Tibial nerve (tissue), 4 donors: ENCODE results near the gene TES. TPM values are rescaled to one million over a fixed set of nuclear protein-coding genes. Genes with fewer than 3 reads are reported as not detected.
"Not testable (repeated sequence)": the region's sequence is repeated elsewhere in the genome, so short reads cannot be mapped to it uniquely, and the experiment has no call there.

Experiments used
- DNase-seq, 2 donors: peaks; one replicate each; pipeline ENCODE4 v3.0.0-alpha.2; 2019; ENCODE audit warnings: low spot score in 2 of 2
- H3K27ac ChIP-seq, 4 donors: fragments of 200-600 bp; sonication (generic) in 3 of 4; one replicate each; pipeline ENCODE4 v1.5.1; 2017 to 2019; ENCODE audit warnings: mild to moderate bottlenecking in 1 of 4
- H3K27me3 ChIP-seq, 2 donors: fragments of 200-600 bp; sonication (generic) in 1 of 2; one replicate each; pipeline versions ENCODE4 v1.5.1 to v1.6.0; 2017 to 2019
- H3K36me3 ChIP-seq, 3 donors: fragments of 200-600 bp; sonication (generic); one replicate each; pipeline ENCODE4 v1.5.1; 2018 to 2019
- H3K4me1 ChIP-seq, 4 donors: fragments of 200-600 bp; sonication (generic) in 3 of 4; one replicate each; pipeline ENCODE4 v1.5.1; 2017 to 2019
- H3K4me3 ChIP-seq, 4 donors: fragments of 200-600 bp; sonication (generic) in 3 of 4; one replicate each; pipeline ENCODE4 v1.5.1; 2017 to 2019; ENCODE audit warnings: mild to moderate bottlenecking in 1 of 4, moderate library complexity in 1 of 4
- H3K9me3 ChIP-seq, 4 donors: fragments of 200-600 bp; sonication (generic) in 3 of 4; one replicate each; pipeline ENCODE4 v1.5.1; 2017 to 2019
- EP300 ChIP-seq, 2 donors: sonication (generic); formaldehyde crosslinking; IDR thresholded peaks; one replicate each; pipeline ENCODE4 v1.6.1; 2017; ENCODE audit warnings: antibody characterized with exemption in 2 of 2, mild to moderate bottlenecking in 1 of 2
- POLR2A ChIP-seq, 2 donors: fragments of 450-650 bp; IDR thresholded peaks; one replicate each; pipeline ENCODE4 v1.6.1; 2017; ENCODE audit warnings: antibody characterized with exemption in 2 of 2, mild to moderate bottlenecking in 2 of 2, moderate library complexity in 2 of 2
- WGBS, 2 donors: methylation state at CpG; one replicate each; pipeline ENCODE4 v1.1.5; 2018; 5-methylcytosine and 5-hydroxymethylcytosine counted together
- total RNA-seq, 4 donors: library from RNA; depleted of rRNA; stranded (reverse); fragments of >200 nt; gene quantifications; one replicate each; pipeline ENCODE4 v1.1.0, GENCODE V29; 2016
- TF ChIP-seq, protein P1 (sequence below), 5 experiments: fragments of 200-600 bp in 3 of 5; fragments of 450-650 bp in 2 of 5; sonication (generic) in 3 of 5; IDR thresholded peaks; one replicate each; pipeline ENCODE4 v1.5.1; 2016 to 2019; ENCODE audit warnings: antibody characterized with exemption in 5 of 5, mild to moderate bottlenecking in 3 of 5, moderate library complexity in 2 of 5

TES gene
- total RNA-seq, 4 donors from 2014 or later, result 18.6 to 28.3 (median 24.2) TPM

DNA sequence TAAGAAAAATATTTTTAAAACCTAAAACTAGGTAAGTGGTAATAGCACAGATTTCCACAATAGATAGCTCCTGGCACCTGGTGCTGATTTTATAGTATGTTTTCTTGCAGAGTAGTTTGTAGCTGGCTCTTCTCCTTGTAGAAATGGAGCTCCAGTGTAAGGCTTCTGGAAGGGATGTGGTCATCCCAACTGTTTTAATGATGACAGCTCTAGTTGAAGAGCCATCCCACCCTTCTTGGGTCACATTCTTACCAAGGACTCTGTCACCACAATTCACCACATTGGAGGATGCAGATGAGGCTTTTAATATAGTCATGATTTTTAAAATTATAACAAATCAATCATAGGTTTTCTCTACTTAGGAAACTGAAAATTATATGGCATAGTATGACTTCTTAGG lies 31.0 kb downstream of the TES start:
- TF ChIP-seq POLR2A (IDR thresholded peaks at IDR 0.05), result no peak
- TF ChIP-seq, protein P1, sequence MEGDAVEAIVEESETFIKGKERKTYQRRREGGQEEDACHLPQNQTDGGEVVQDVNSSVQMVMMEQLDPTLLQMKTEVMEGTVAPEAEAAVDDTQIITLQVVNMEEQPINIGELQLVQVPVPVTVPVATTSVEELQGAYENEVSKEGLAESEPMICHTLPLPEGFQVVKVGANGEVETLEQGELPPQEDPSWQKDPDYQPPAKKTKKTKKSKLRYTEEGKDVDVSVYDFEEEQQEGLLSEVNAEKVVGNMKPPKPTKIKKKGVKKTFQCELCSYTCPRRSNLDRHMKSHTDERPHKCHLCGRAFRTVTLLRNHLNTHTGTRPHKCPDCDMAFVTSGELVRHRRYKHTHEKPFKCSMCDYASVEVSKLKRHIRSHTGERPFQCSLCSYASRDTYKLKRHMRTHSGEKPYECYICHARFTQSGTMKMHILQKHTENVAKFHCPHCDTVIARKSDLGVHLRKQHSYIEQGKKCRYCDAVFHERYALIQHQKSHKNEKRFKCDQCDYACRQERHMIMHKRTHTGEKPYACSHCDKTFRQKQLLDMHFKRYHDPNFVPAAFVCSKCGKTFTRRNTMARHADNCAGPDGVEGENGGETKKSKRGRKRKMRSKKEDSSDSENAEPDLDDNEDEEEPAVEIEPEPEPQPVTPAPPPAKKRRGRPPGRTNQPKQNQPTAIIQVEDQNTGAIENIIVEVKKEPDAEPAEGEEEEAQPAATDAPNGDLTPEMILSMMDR (IDR thresholded peaks at IDR 0.05), result no peak
- no peak for TF ChIP-seq EP300 (IDR thresholded peaks at IDR 0.05)
- Histone ChIP-seq H3K9me3 (peaks cover 0 to 4% (median 0%) of the 10 kb centered on the region in 4 donors), H3K27ac (no peak overlapping the region), H3K4me3 (no peak overlapping the region), H3K4me1 (peaks cover 0 to 6% (median 0%) of the 10 kb centered on the region in 4 donors), H3K27me3 (no peaks in the 10 kb centered on the region), H3K36me3 (peaks cover 0 to 8% (median 0%) of the 10 kb centered on the region in 3 donors)
- no peak for DNase-seq

DNA sequence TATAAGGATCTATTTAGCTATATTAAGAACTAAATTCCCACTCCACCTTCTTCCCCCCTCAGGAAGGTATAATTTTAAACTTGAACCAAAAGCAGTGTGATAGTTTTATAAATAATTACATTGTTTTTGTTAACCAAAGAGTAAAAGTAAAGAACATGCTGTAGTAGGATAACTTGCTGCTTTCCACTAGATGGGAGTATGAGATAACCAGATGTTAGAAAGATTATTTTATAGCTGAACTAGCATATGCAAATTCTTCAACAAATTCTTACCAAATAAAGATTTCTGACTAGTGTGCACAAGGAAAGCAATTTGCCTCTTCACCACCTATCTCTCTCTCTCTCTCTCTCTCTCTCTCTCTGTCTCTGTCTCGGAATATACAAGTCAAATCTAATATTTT lies 31.8 kb downstream of the TES start:
- 79 to 81% methylated on average over 1 of the region's 1 CpG for WGBS, 2 donors
- Histone ChIP-seq H3K27me3 (no peaks in the 10 kb centered on the region), H3K36me3 (peaks cover 0 to 8% (median 0%) of the 10 kb centered on the region in 3 donors), H3K27ac (no peak overlapping the region), H3K4me3 (no peak overlapping the region), H3K9me3 (peaks cover 0 to 4% (median 0%) of the 10 kb centered on the region in 4 donors), H3K4me1 (peaks cover 0 to 6% (median 0%) of the 10 kb centered on the region in 4 donors)
- TF ChIP-seq POLR2A (IDR thresholded peaks at IDR 0.05), result no peak
- TF ChIP-seq EP300 (IDR thresholded peaks at IDR 0.05), result no peak
- TF ChIP-seq, protein P1 (IDR thresholded peaks at IDR 0.05), result no peak
- DNase-seq, result no peak

DNA sequence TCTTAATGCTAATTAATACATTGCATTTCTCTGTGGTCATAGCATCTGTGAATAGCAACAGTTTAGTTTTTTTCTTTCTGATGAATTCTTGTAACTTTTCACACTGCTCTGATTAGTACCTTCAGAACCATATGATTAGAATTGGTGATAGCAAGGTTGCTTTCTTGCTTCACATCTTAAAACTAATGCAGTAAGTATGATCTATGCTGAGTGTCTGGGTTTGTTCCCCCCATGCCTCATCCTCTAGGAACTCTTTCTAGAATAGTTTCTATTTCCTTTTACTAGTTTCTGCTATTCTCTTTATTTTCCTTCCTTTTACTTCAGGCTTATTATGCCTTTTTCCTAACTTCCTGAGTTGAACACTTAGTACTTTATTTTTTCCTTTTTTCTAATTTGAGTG lies 32.4 kb downstream of the TES start:
- DNase-seq, result no peak
- H3K4me3 ChIP-seq, result no peak overlapping the region
- peaks cover 0 to 6% (median 0%) of the 10 kb centered on the region in 4 donors for H3K4me1 ChIP-seq
- H3K36me3 ChIP-seq, result peaks cover 0 to 8% (median 0%) of the 10 kb centered on the region in 3 donors
- peaks cover 0 to 4% (median 0%) of the 10 kb centered on the region in 4 donors for H3K9me3 ChIP-seq
- no peak overlapping the region for H3K27ac ChIP-seq
- H3K27me3 ChIP-seq, result no peaks in the 10 kb centered on the region
- TF ChIP-seq, protein P1 (IDR thresholded peaks at IDR 0.05), result no peak
- TF ChIP-seq EP300 (IDR thresholded peaks at IDR 0.05), result no peak
- no peak for TF ChIP-seq POLR2A (IDR thresholded peaks at IDR 0.05)

DNA sequence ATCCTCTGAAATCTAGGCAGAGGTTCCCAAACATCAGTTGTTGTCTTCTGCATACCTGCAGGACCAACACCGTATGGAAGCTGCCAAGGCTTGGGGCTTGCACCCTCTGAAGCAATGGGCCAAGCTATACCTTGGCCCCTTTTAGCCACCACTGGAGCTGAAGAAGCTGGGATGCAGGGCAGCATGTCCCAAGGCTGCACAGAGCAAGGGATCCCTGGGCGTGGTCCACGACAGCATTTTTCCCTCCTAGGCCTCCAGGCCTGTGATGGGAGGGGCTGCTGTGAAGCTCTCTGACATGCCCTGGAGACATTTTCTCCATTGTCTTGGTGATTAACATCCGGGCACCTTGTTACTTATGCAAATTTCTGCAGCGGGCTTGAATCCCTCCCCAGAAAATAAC lies 34.5 kb downstream of the TES start:
- WGBS, 2 donors, result 94 to 99% methylated on average over 5 of the region's 5 CpGs
- H3K4me1 ChIP-seq, H3K27ac ChIP-seq, H3K36me3 ChIP-seq, H3K4me3 ChIP-seq, H3K27me3 ChIP-seq, H3K9me3 ChIP-seq, DNase-seq: not testable (repeated sequence)

DNA sequence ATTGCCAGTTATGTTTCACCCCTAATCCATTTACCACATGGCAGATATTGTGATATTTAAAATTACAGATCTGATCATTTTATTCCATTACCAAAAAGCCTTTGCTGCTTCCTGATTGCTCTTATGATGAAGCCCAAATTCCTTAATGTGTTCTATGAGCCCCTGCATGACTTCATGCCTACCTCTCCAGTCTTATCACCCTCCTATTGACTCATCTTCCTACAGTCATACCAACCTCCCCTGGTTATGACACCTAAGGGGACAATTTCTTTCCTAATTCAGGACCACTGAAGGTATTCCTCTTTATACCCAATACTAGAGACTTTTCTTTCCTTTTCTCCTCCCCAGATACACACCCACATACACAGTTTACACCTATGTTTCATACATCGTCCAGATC lies 36.0 kb downstream of the TES start:
- H3K9me3 ChIP-seq, result peaks cover 0 to 4% (median 0%) of the 10 kb centered on the region in 4 donors
- peaks cover 0 to 2% (median 0%) of the 10 kb centered on the region in 4 donors for H3K4me1 ChIP-seq
- WGBS, 2 donors, result 92 to 96% methylated on average over 1 of the region's 1 CpG
- H3K4me3 ChIP-seq, result no peak overlapping the region
- no peaks in the 10 kb centered on the region for H3K27me3 ChIP-seq
- no peak overlapping the region for H3K27ac ChIP-seq
- TF ChIP-seq POLR2A (IDR thresholded peaks at IDR 0.05) (no peak), EP300 (IDR thresholded peaks at IDR 0.05) (no peak)
- TF ChIP-seq, protein P1 (IDR thresholded peaks at IDR 0.05), result no peak
- no peak for DNase-seq
- peaks cover 0 to 12% (median 0%) of the 10 kb centered on the region in 3 donors for H3K36me3 ChIP-seq
